PC-9 (cell line): Measurements from ENCODE around the gene UVRAG. TPM values are rescaled to one million over a fixed set of nuclear protein-coding genes. Genes with fewer than 3 reads are reported as not detected.

Source experiments
- BruUV-seq: library from RNA; stranded (reverse); fragments of 400-500 nt; replicated peaks from 2 replicates; lab custom pipeline; 2021; lab: Mats Ljungman, UMichigan
- CTCF ChIA-PET: fragments of 300-600 bp; sonication (Branson Sonifier 250); formaldehyde crosslinking; loops from one replicate; lab custom pipeline; 2022; ENCODE audit warnings: antibody characterized with exemption; lab: Charles Lee
- POLR2A ChIA-PET: fragments of 300-600 bp; sonication (Branson Sonifier 250); formaldehyde crosslinking; loops from one replicate; lab custom pipeline; 2022; ENCODE audit warnings: antibody characterized with exemption; ENCODE audit not compliant: unreplicated experiment; lab: Charles Lee
- DNase-seq, 2 experiments: peaks; one replicate each; pipeline versions ENCODE4 v3.0.0 to v3.0.0-alpha.2; 2015 to 2022; ENCODE audit warnings: mixed read lengths in 1 of 2
- H2AFZ ChIP-seq: fragments of 200-600 bp; sonication (generic); 2 replicates; pipeline ENCODE4 v1.8.1; 2017; ENCODE audit warnings: antibody characterized with exemption
- H3F3A ChIP-seq: fragments of 200-600 bp; sonication (generic); 2 replicates; pipeline ENCODE4 v1.8.1; 2017; ENCODE audit warnings: antibody characterized with exemption, mild to moderate bottlenecking, low read depth; ENCODE audit not compliant: insufficient read depth
- H3K27ac ChIP-seq: fragments of 200-600 bp; sonication (generic); 2 replicates; pipeline ENCODE4 v1.6.1; 2016; ENCODE audit warnings: mixed run types
- H3K27me3 ChIP-seq: fragments of 200-600 bp; sonication (generic); 2 replicates; pipeline ENCODE4 v1.6.1; 2016; ENCODE audit warnings: low read depth, mixed run types; ENCODE audit not compliant: insufficient read depth
- H3K36me3 ChIP-seq: fragments of 200-600 bp; sonication (generic); 2 replicates; pipeline ENCODE4 v1.6.1; 2016; ENCODE audit warnings: low read depth, mixed run types
- H3K4me1 ChIP-seq: fragments of 200-600 bp; sonication (generic); replicated peaks from 2 replicates; pipeline ENCODE4 v1.6.1; 2016; ENCODE audit warnings: mixed run types; ENCODE audit not compliant: insufficient read depth
- H3K4me2 ChIP-seq: fragments of 200-600 bp; sonication (generic); 2 replicates; pipeline ENCODE4 v1.6.1; 2017; ENCODE audit warnings: mixed run types
- H3K4me3 ChIP-seq: fragments of 200-600 bp; sonication (generic); 2 replicates; pipeline ENCODE4 v1.6.1; 2016; ENCODE audit warnings: mixed run types
- H3K79me2 ChIP-seq: fragments of 200-600 bp; sonication (generic); 2 replicates; pipeline ENCODE4 v1.6.1; 2017; ENCODE audit warnings: low read depth, mixed run types
- H3K9me2 ChIP-seq: fragments of 200-600 bp; sonication (generic); 2 replicates; pipeline ENCODE4 v1.8.1; 2017; ENCODE audit warnings: mild to moderate bottlenecking; ENCODE audit not compliant: insufficient read depth
- H3K9me3 ChIP-seq: fragments of 200-600 bp; sonication (generic); 2 replicates; pipeline ENCODE4 v1.8.1; 2016; ENCODE audit warnings: low read depth; ENCODE audit not compliant: insufficient read depth
- H4K20me1 ChIP-seq: fragments of 200-600 bp; sonication (generic); 2 replicates; pipeline ENCODE4 v1.8.1; 2017; ENCODE audit not compliant: insufficient read depth
- CTCF ChIP-seq: fragments of 200-600 bp; sonication (generic); conservative IDR thresholded peaks from 2 replicates; pipeline ENCODE4 v1.6.1; 2017; ENCODE audit warnings: mixed run types, antibody characterized with exemption, mild to moderate bottlenecking, moderate library complexity
- EZH2 ChIP-seq: fragments of 200-600 bp; sonication (generic); IDR thresholded peaks from 2 replicates; pipeline ENCODE4 v1.8.0; 2017; ENCODE audit warnings: antibody characterized with exemption, low read depth
- intact Hi-C: fragments of 100-400 bp; cut with micrococcal nuclease; formaldehyde crosslinking; loops from one replicate; pipeline ENCODE4 v1.10.0; 2022; ENCODE audit not compliant: unreplicated experiment
- total RNA-seq: library from RNA; stranded (reverse); gene quantifications from 2 replicates; pipeline ENCODE4 v1.2.3, GENCODE V29; 2021

Gene UVRAG
- total RNA-seq, 1 experiment from 2014 or later = 20.4 TPM

GRCh38 chr11:75955443-75955842, 140.4 kb downstream of the UVRAG start:
- Histone ChIP-seq H3K9me3 (no peaks in the 10 kb centered on the region), H3K4me3 (no peak overlapping the region), H4K20me1 (no peaks in the 10 kb centered on the region), H2AFZ (no peak overlapping the region), H3K4me1 (no peaks in the 10 kb centered on the region), H3K79me2 (no peaks in the 10 kb centered on the region), H3K36me3 (no peaks in the 10 kb centered on the region), H3K4me2 (no peak overlapping the region), H3K9me2 (no peaks in the 10 kb centered on the region), H3K27me3 (no peaks in the 10 kb centered on the region), H3K27ac (no peak overlapping the region), H3F3A (no peaks in the 10 kb centered on the region)
- intact Hi-C loops = no loop called here
- POLR2A ChIA-PET = no interaction called here
- no TSS peak for BruUV-seq
- CTCF ChIA-PET = no interaction called here
- TF ChIP-seq CTCF (no peak), EZH2 (no peak)
- no peak for DNase-seq

DNA sequence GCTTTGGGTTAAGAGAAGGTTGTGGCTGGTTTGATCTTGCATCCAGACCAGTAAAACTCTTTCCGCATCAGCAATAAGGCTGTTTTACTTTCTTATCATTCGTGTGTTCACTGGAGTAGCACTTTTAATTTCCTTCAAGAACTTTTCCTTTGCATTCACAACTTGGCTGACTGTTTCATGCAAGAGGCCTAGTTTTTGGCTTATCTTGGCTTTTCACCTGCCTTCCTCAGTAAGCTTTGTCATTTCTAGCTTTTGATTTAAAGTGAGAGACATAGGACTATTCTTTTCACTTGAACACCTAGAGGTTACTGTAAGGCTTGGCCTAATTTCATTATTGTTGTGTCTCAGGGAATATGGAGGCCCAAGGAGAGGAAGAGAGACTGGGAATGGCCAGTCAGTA, 144.5 kb downstream of the UVRAG start:
- Histone ChIP-seq H3K9me3 (no peaks in the 10 kb centered on the region), H3K4me3 (no peak overlapping the region), H3K9me2 (no peaks in the 10 kb centered on the region), H3K36me3 (no peaks in the 10 kb centered on the region), H3K4me1 (no peaks in the 10 kb centered on the region), H3K4me2 (no peak overlapping the region), H4K20me1 (no peaks in the 10 kb centered on the region), H3F3A (no peaks in the 10 kb centered on the region; the same call in 1 of the 2 replicates), H3K79me2 (no peaks in the 10 kb centered on the region), H3K27me3 (no peaks in the 10 kb centered on the region), H2AFZ (no peak overlapping the region), H3K27ac (no peak overlapping the region)
- DNase-seq = no peak
- CTCF ChIA-PET = no interaction called here
- no peak for TF ChIP-seq EZH2
- no peak for TF ChIP-seq CTCF
- POLR2A ChIA-PET = interaction anchor here (0.6 kb wide), 1 partner anchor 33 kb away, joined by 5 read pairs; no protein-coding TSS in a partner anchor
- no TSS peak for BruUV-seq
- intact Hi-C loops = no loop called here

GRCh38 chr11:75964071-75964470, 149.1 kb downstream of the UVRAG start:
- no peak overlapping the region for H3K4me2 ChIP-seq
- CTCF ChIA-PET = interaction anchor here (0.7 kb wide), 1 partner anchor 181 kb away, joined by 4 read pairs; no protein-coding TSS in a partner anchor
- H3K36me3 ChIP-seq = no peaks in the 10 kb centered on the region
- intact Hi-C loops = no loop called here
- H3F3A ChIP-seq = no peaks in the 10 kb centered on the region; the same call in 1 of the 2 replicates
- DNase-seq = no peak
- no peaks in the 10 kb centered on the region for H3K27me3 ChIP-seq
- BruUV-seq = no TSS peak
- no peaks in the 10 kb centered on the region for H3K9me3 ChIP-seq
- H3K79me2 ChIP-seq = no peaks in the 10 kb centered on the region
- no peak for TF ChIP-seq EZH2
- no peak for TF ChIP-seq CTCF
- POLR2A ChIA-PET = no interaction called here
- H2AFZ ChIP-seq = no peak overlapping the region
- H3K9me2 ChIP-seq = no peaks in the 10 kb centered on the region
- no peaks in the 10 kb centered on the region for H4K20me1 ChIP-seq
- no peak overlapping the region for H3K27ac ChIP-seq
- peaks cover 12% of the 10 kb centered on the region for H3K4me1 ChIP-seq
- no peak overlapping the region for H3K4me3 ChIP-seq
